Lung (tissue), 12 donors: ENCODE results near the gene FHAD1. TPM values are rescaled to one million over a fixed set of nuclear protein-coding genes. Genes with fewer than 3 reads are reported as not detected.

Experiments used
- ATAC-seq: fragments of 200-7000 bp; cut with Tn5 transposase; one replicate; pipeline ENCODE4 v1.9.1; 2020; ENCODE audit warnings: moderate number of reproducible peaks; ENCODE audit not compliant: insufficient read depth, low FRiP score
- DNase-seq, 3 donors: peaks; one replicate each; pipeline ENCODE4 v3.0.0-alpha.2; 2013 to 2017
- H3K27ac ChIP-seq, 2 donors: one replicate each; pipeline ENCODE4 v1.5.1; 2013; ENCODE audit warnings: mild to moderate bottlenecking in 2 of 2, moderate library complexity in 2 of 2, control low read depth in 1 of 2, inconsistent platforms in 1 of 2, low read depth in 1 of 2, low read length in 1 of 2
- H3K27me3 ChIP-seq, 3 donors: one replicate each; pipeline ENCODE4 v1.5.1; 2013; ENCODE audit warnings: low read length in 2 of 3; ENCODE audit not compliant: control insufficient read depth in 3 of 3, insufficient read depth in 3 of 3
- H3K36me3 ChIP-seq, 4 donors: one replicate each; pipeline ENCODE4 v1.5.1; 2013; ENCODE audit warnings: low read length in 4 of 4, mild to moderate bottlenecking in 1 of 4, moderate library complexity in 1 of 4; ENCODE audit not compliant: control insufficient read depth in 4 of 4, insufficient read depth in 4 of 4
- H3K4me1 ChIP-seq, 5 donors: one replicate each; pipeline ENCODE4 v1.5.1; 2013; ENCODE audit warnings: low read length in 5 of 5, mild to moderate bottlenecking in 2 of 5, moderate library complexity in 1 of 5; ENCODE audit not compliant: control insufficient read depth in 5 of 5, insufficient read depth in 5 of 5
- H3K4me3 ChIP-seq: one replicate; pipeline ENCODE4 v1.5.1; 2013; ENCODE audit warnings: mild to moderate bottlenecking, control low read depth, moderate library complexity
- H3K9ac ChIP-seq, 2 donors: one replicate each; pipeline ENCODE4 v1.5.1; 2013; ENCODE audit warnings: low read length in 2 of 2, control low read depth in 1 of 2; ENCODE audit not compliant: insufficient read depth in 1 of 2
- H3K9me3 ChIP-seq, 4 donors: one replicate each; pipeline ENCODE4 v1.5.1; 2013; ENCODE audit warnings: low read length in 3 of 4, mild to moderate bottlenecking in 1 of 4, moderate library complexity in 1 of 4; ENCODE audit not compliant: control insufficient read depth in 4 of 4, insufficient read depth in 3 of 4
- CTCF ChIP-seq: IDR thresholded peaks from 2 replicates; pipeline ENCODE4 v1.5.1; 2012; ENCODE audit warnings: mild to moderate bottlenecking; ENCODE audit errors: control extremely low read depth, extremely low read depth
- WGBS, 2 donors: extraction: QIAGEN DNeasy Blood & Tissue Kit; methylation state at CpG; one replicate each; pipeline ENCODE4 v1.1.7; 2013; 5-methylcytosine and 5-hydroxymethylcytosine counted together
- polyA plus RNA-seq, 2 donors: library from polyadenylated mRNA; stranded (reverse); fragments of 200-250 nt; gene quantifications; one replicate each; pipeline ENCODE4 v1.2.1, GENCODE V29; 2013
- total RNA-seq, 2 donors: library from RNA; depleted of rRNA in 1 of 2; stranded (reverse); fragments of >200 nt in 1 of 2; gene quantifications; one replicate each; pipeline ENCODE4 v1.2.1, GENCODE V29; 2014 to 2021
- donor health status: control.
- donor health status: control.
- donor health status: Bipolar disorder and iron deficiency.
- donor health status: healthy.
- donor health status: DM: yes; HTN: yes; CAD: no.

Gene FHAD1
- total and polyA plus RNA-seq, 4 donors: 4.4 to 25.9 (median 9.2) TPM

- H3K4me3 ChIP-seq: no peak overlapping the region
- DNase-seq (no peak), ATAC-seq (no peak)
- no peaks in the 10 kb centered on the region for H3K9me3 ChIP-seq
- no peak overlapping the region for H3K9ac ChIP-seq
- 89 to 90% methylated on average over 9 of the region's 9 CpGs for WGBS, 2 donors
- H3K36me3 ChIP-seq: no peaks in the 10 kb centered on the region
- H3K27ac ChIP-seq: no peak overlapping the region
- no peak for TF ChIP-seq CTCF
- no peaks in the 10 kb centered on the region for H3K4me1 ChIP-seq
- H3K27me3 ChIP-seq: no peaks in the 10 kb centered on the region
Measured at GRCh38 chr1:15236746-15237145, 10.3 kb upstream of the FHAD1 start.

DNA sequence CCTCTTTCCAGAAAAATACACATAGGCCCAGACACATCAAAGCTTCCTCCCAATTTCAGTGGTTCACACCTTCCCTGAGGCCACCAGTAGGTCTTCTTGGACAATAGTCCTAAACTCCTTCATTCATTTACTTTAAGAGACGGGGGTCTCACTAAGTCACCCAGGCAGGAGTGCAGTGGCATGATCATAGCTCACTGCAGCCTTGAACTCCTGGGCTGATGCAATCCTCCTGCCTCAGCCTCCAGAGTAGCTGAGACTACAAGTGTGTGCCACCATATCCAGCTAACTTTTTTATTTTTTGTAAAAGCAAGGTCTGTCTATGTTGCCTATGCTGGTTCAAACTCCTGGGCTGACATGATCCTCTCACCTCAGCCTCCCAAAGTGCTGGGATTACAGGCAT lies 8.2 kb upstream of the FHAD1 start:
- H3K4me3 ChIP-seq: no peak overlapping the region
- peaks cover 0 to 7% (median 0%) of the 10 kb centered on the region in 5 donors for H3K4me1 ChIP-seq
- ATAC-seq: no peak
- no peaks in the 10 kb centered on the region for H3K9me3 ChIP-seq
- no peak overlapping the region for H3K9ac ChIP-seq
- H3K27me3 ChIP-seq: no peaks in the 10 kb centered on the region
- no peak for DNase-seq
- 86 to 88% methylated on average over 1 of the region's 1 CpG for WGBS, 2 donors
- H3K27ac ChIP-seq: no peak overlapping the region
- TF ChIP-seq CTCF: no peak
- H3K36me3 ChIP-seq: no peaks in the 10 kb centered on the region

GRCh38 chr1:15242766-15243165 lies 4.3 kb upstream of the FHAD1 start:
- DNase-seq: no peak
- Histone ChIP-seq H3K27ac (no peak overlapping the region), H3K4me3 (no peak overlapping the region), H3K9ac (no peak overlapping the region), H3K27me3 (no peaks in the 10 kb centered on the region), H3K9me3 (no peaks in the 10 kb centered on the region), H3K4me1 (peaks cover 0 to 29% (median 4%) of the 10 kb centered on the region in 5 donors), H3K36me3 (no peaks in the 10 kb centered on the region)
- no peak for TF ChIP-seq CTCF
- ATAC-seq: no peak
- 90 to 91% methylated on average over 7 of the region's 7 CpGs for WGBS, 2 donors
